Mesenchymal stem cell (in vitro differentiated cells and primary cell): ENCODE measurements around the gene N4BP2L1.
"Not testable (repeated sequence)": the region's sequence is repeated elsewhere in the genome, so short reads cannot be mapped to it uniquely, and the experiment has no call there.

Source experiments
- DNase-seq: peaks from one replicate; pipeline ENCODE4 v3.0.0-alpha.2; 2013
- H2AFZ ChIP-seq: one replicate; pipeline ENCODE4 v1.6.1; 2013; ENCODE audit warnings: low read depth, mild to moderate bottlenecking, control low read depth, inconsistent platforms, low read length, moderate library complexity
- H2AK5ac ChIP-seq: 2 replicates; pipeline ENCODE4 v1.6.1; 2013; ENCODE audit warnings: low read length, moderate library complexity, mild to moderate bottlenecking, inconsistent platforms; ENCODE audit not compliant: severe bottlenecking
- H2BK120ac ChIP-seq: one replicate; pipeline ENCODE4 v1.6.1; 2013; ENCODE audit warnings: low read depth, mild to moderate bottlenecking, inconsistent platforms, low read length, moderate library complexity
- H2BK12ac ChIP-seq, 2 experiments: one replicate each; pipeline ENCODE4 v1.6.1; 2013; ENCODE audit warnings: inconsistent platforms in 2 of 2, low read length in 2 of 2, mild to moderate bottlenecking in 2 of 2, moderate library complexity in 2 of 2, control low read depth in 1 of 2
- H2BK15ac ChIP-seq: one replicate; pipeline ENCODE4 v1.6.1; 2013; ENCODE audit warnings: mild to moderate bottlenecking, low read depth, inconsistent platforms; ENCODE audit not compliant: poor library complexity, severe bottlenecking
- H2BK5ac ChIP-seq: 2 replicates; pipeline ENCODE4 v1.6.1; 2013; ENCODE audit warnings: low read depth, mild to moderate bottlenecking, low read length, control low read depth, inconsistent platforms; ENCODE audit not compliant: poor library complexity, severe bottlenecking
- H3K14ac ChIP-seq, 2 experiments: one replicate each; pipeline ENCODE4 v1.6.1; 2013; ENCODE audit warnings: inconsistent platforms in 2 of 2, low read length in 2 of 2, control low read depth in 1 of 2, mild to moderate bottlenecking in 1 of 2, moderate library complexity in 1 of 2
- H3K18ac ChIP-seq, 2 experiments: one replicate each; pipeline ENCODE4 v1.6.1; 2013; ENCODE audit warnings: inconsistent platforms in 2 of 2, low read length in 2 of 2, control low read depth in 1 of 2, low read depth in 1 of 2, mild to moderate bottlenecking in 1 of 2
- H3K23ac ChIP-seq, 2 experiments: one replicate each; pipeline ENCODE4 v1.6.1; 2013; ENCODE audit warnings: inconsistent platforms in 2 of 2, low read length in 2 of 2, mild to moderate bottlenecking in 2 of 2, moderate library complexity in 2 of 2, control low read depth in 1 of 2
- H3K27ac ChIP-seq: 2 replicates; pipeline ENCODE4 v1.5.1; 2013; ENCODE audit warnings: mild to moderate bottlenecking, moderate library complexity, low read length, control low read depth, inconsistent platforms; ENCODE audit not compliant: poor library complexity, severe bottlenecking
- H3K27me3 ChIP-seq, 2 experiments: 2 replicates each; pipeline versions ENCODE4 v1.6.1 to v1.7.0; 2013; ENCODE audit warnings: low read length in 2 of 2, mild to moderate bottlenecking in 2 of 2, moderate library complexity in 2 of 2, control low read depth in 1 of 2, inconsistent platforms in 1 of 2; ENCODE audit not compliant: control insufficient read depth in 1 of 2, insufficient read depth in 1 of 2
- H3K36me3 ChIP-seq, 2 experiments: 2 replicates each; pipeline versions ENCODE4 v1.6.1 to v1.7.0; 2013; ENCODE audit warnings: low read length in 2 of 2, control low read depth in 1 of 2, inconsistent platforms in 1 of 2, low read depth in 1 of 2, mild to moderate bottlenecking in 1 of 2; ENCODE audit not compliant: insufficient read depth in 2 of 2, control insufficient read depth in 1 of 2
- H3K4ac ChIP-seq, 2 experiments: one replicate each; pipeline ENCODE4 v1.6.1; 2013; ENCODE audit warnings: inconsistent platforms in 2 of 2, low read length in 2 of 2, mild to moderate bottlenecking in 2 of 2, moderate library complexity in 2 of 2, control low read depth in 1 of 2, low read depth in 1 of 2
- H3K4me1 ChIP-seq: 2 replicates; pipeline ENCODE4 v1.6.1; 2013; ENCODE audit warnings: low read depth, low read length, control low read depth; ENCODE audit not compliant: control insufficient read depth, insufficient read depth
- H3K4me2 ChIP-seq: 2 replicates; pipeline ENCODE4 v1.6.1; 2013; ENCODE audit warnings: low read length, mild to moderate bottlenecking, inconsistent platforms; ENCODE audit not compliant: poor library complexity, severe bottlenecking
- H3K4me3 ChIP-seq, 2 experiments: 2 replicates each; pipeline versions ENCODE4 v1.5.1 to v1.7.0; 2013; ENCODE audit warnings: low read length in 2 of 2, mild to moderate bottlenecking in 2 of 2, control low read depth in 1 of 2, low read depth in 1 of 2; ENCODE audit not compliant: insufficient read depth in 1 of 2
- H3K79me1 ChIP-seq: replicated peaks from 2 replicates; pipeline ENCODE4 v1.6.1; 2013; ENCODE audit warnings: mild to moderate bottlenecking, control low read depth, low read length, inconsistent platforms; ENCODE audit not compliant: poor library complexity, severe bottlenecking
- H3K9ac ChIP-seq: 2 replicates; pipeline ENCODE4 v1.7.0; 2013; ENCODE audit warnings: mild to moderate bottlenecking, low read length, moderate library complexity
- H3K9me3 ChIP-seq: 2 replicates; pipeline ENCODE4 v1.7.0; 2013; ENCODE audit warnings: mild to moderate bottlenecking, low read length; ENCODE audit not compliant: control insufficient read depth
- H4K8ac ChIP-seq: one replicate; pipeline ENCODE4 v1.6.1; 2013; ENCODE audit warnings: inconsistent platforms, mild to moderate bottlenecking, low read length, moderate library complexity
- H4K91ac ChIP-seq: one replicate; pipeline ENCODE4 v1.6.1; 2013; ENCODE audit warnings: mild to moderate bottlenecking, low read length, inconsistent platforms
- WGBS: methylation state at CpG from one replicate; pipeline ENCODE4 v1.1.7; 2013; ENCODE audit warnings: mixed read lengths; 5-methylcytosine and 5-hydroxymethylcytosine counted together

The N4BP2L1 gene

GRCh38 chr13:32376642-32377415 lies 51.1 kb downstream of the N4BP2L1 start:
- no peak overlapping the region for H2BK15ac ChIP-seq
- H4K8ac ChIP-seq = no peak overlapping the region
- peaks cover 4 to 15% of the 10 kb centered on the region in 2 experiments for H3K36me3 ChIP-seq
- no peaks in the 10 kb centered on the region for H3K79me1 ChIP-seq
- no peak overlapping the region for H2AFZ ChIP-seq
- H3K23ac ChIP-seq = no peak overlapping the region
- H3K4me2 ChIP-seq = no peak overlapping the region
- no peak overlapping the region for H2AK5ac ChIP-seq
- H3K4me3 ChIP-seq = no peak overlapping the region
- no peak overlapping the region for H2BK120ac ChIP-seq
- no peak overlapping the region for H4K91ac ChIP-seq
- no peak overlapping the region for H2BK12ac ChIP-seq
- H3K9me3 ChIP-seq = no peaks in the 10 kb centered on the region
- over 99% methylated on average over 12 of the region's 13 CpGs for WGBS
- H3K9ac ChIP-seq = no peak overlapping the region
- no peak overlapping the region for H3K14ac ChIP-seq
- H2BK5ac ChIP-seq = no peak overlapping the region
- H3K4me1 ChIP-seq = no peaks in the 10 kb centered on the region
- DNase-seq = no peak
- no peak overlapping the region for H3K18ac ChIP-seq
- no peak overlapping the region for H3K4ac ChIP-seq
- no peaks in the 10 kb centered on the region for H3K27me3 ChIP-seq
- no peak overlapping the region for H3K27ac ChIP-seq

DNA sequence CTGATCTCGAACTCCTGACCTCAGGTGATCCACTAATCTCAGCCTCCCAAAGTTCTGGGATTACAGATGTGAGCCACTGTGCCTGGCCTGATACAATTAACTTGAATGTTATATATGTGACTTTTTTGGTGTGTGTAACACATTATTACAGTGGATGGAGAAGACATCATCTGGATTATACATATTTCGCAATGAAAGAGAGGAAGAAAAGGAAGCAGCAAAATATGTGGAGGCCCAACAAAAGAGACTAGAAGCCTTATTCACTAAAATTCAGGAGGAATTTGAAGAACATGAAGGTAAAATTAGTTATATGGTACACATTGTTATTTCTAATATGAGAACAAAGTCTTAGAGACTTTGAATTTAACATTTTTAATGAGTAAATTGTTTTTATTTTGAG lies 57.1 kb downstream of the N4BP2L1 start:
- Histone ChIP-seq H2BK15ac (no peak overlapping the region), H3K9me3 (no peaks in the 10 kb centered on the region), H3K9ac (no peak overlapping the region), H3K27ac (no peak overlapping the region), H3K27me3 (no peaks in the 10 kb centered on the region), H3K36me3 (peaks cover 4 to 15% of the 10 kb centered on the region in 2 experiments), H2BK120ac (no peak overlapping the region), H2AK5ac (no peak overlapping the region), H3K4ac (no peak overlapping the region), H2BK5ac (no peak overlapping the region), H3K14ac (no peak overlapping the region), H2AFZ (no peak overlapping the region), H3K79me1 (no peaks in the 10 kb centered on the region), H4K91ac (no peak overlapping the region), H2BK12ac (no peak overlapping the region), H4K8ac (no peak overlapping the region), H3K4me1 (no peaks in the 10 kb centered on the region), H3K23ac (no peak overlapping the region), H3K4me3 (no peak overlapping the region), H3K18ac (no peak overlapping the region), H3K4me2 (no peak overlapping the region)
- DNase-seq = no peak
- 100% methylated on average over 2 of the region's 2 CpGs for WGBS

- no peak overlapping the region for H2BK120ac ChIP-seq
- no peak overlapping the region for H3K14ac ChIP-seq
- H3K79me1 ChIP-seq = no peaks in the 10 kb centered on the region
- WGBS = 81% methylated on average over 2 of the region's 2 CpGs
- no peaks in the 10 kb centered on the region for H3K36me3 ChIP-seq
- H4K91ac ChIP-seq = no peak overlapping the region
- no peak overlapping the region for H3K4ac ChIP-seq
- H3K4me3 ChIP-seq = no peak overlapping the region
- H3K23ac ChIP-seq = no peak overlapping the region
- no peak overlapping the region for H2BK5ac ChIP-seq
- no peak overlapping the region for H3K27ac ChIP-seq
- no peak overlapping the region for H2BK12ac ChIP-seq
- H3K9ac ChIP-seq = no peak overlapping the region
- no peak overlapping the region for H4K8ac ChIP-seq
- no peaks in the 10 kb centered on the region for H3K9me3 ChIP-seq
- no peak overlapping the region for H2AFZ ChIP-seq
- no peak overlapping the region for H2BK15ac ChIP-seq
- no peak overlapping the region for H3K4me2 ChIP-seq
- no peaks in the 10 kb centered on the region for H3K4me1 ChIP-seq
- H3K18ac ChIP-seq = no peak overlapping the region
- H3K27me3 ChIP-seq = no peaks in the 10 kb centered on the region
- no peak for DNase-seq
- H2AK5ac ChIP-seq = no peak overlapping the region
These were observed 65.4 kb downstream of the N4BP2L1 start for GRCh38 chr13:32362574-32362973.

GRCh38 chr13:32355935-32356334 lies 72.0 kb downstream of the N4BP2L1 start:
- not testable (repeated sequence) for H2BK12ac ChIP-seq, H3K23ac ChIP-seq, H2BK15ac ChIP-seq, H4K8ac ChIP-seq, H2BK120ac ChIP-seq, H3K4me2 ChIP-seq, H3K4me1 ChIP-seq, DNase-seq, H3K79me1 ChIP-seq, H3K4ac ChIP-seq, H3K9me3 ChIP-seq, H3K4me3 ChIP-seq, H2BK5ac ChIP-seq, H2AK5ac ChIP-seq, H3K27ac ChIP-seq, H3K18ac ChIP-seq, H2AFZ ChIP-seq, H3K14ac ChIP-seq, H3K27me3 ChIP-seq, H4K91ac ChIP-seq, H3K9ac ChIP-seq
- WGBS = 100% methylated on average over 6 of the region's 8 CpGs
- peaks cover 0 to 19% of the 10 kb centered on the region in 2 experiments for H3K36me3 ChIP-seq
